NOMO-1 (cell line): ENCODE data around the gene FAXDC2.
"Not testable (repeated sequence)": the region's sequence is repeated elsewhere in the genome, so short reads cannot be mapped to it uniquely, and the experiment has no call there.

Experiments
- DNase-seq, 2 experiments: peaks; one replicate each; lab custom pipeline; 2025; ENCODE audit not compliant: unreplicated experiment in 2 of 2; lab: John Stamatoyannopoulos, UW

Gene FAXDC2

DNA sequence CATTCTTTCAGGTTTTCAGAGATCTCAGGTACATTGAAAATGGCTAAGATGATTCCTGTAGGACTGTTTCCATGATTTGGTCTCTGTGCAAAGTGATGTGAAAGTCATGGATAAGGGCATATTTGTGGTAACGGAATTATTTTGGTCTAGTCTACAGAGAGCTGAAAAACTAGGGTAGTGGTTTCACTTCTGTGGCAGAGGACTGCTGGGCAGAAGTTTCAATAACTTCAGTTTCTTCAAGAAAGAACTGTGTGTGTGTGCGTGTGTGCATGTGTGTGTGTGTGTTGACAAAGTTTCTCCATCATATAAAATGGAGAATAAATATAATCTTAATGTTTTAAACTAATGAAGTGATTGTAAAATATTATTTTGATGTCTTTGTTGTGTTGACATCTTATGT, 12.4 kb upstream of the FAXDC2 start:
- peak; percentile 31 to 32 for DNase-seq

DNA sequence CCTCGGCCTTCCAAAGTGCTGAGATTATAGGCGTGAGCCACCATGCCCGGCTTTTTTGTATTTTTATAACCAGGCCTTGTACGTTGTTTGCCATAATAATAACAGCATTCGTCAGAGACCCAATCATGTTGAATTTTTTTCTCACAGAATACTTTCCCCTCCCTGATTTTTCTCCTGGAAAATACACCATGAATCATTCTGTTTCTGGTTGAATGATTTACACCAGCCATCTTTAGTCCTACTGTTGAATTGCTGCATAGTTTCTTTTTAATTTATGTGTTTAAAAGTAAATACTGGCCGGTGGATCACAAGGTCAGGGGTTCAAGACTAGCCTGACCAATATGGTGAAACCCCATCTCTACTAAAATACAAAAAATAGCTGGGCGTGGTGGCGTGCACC, 11.5 kb upstream of the FAXDC2 start:
- DNase-seq, result no peak

DNA sequence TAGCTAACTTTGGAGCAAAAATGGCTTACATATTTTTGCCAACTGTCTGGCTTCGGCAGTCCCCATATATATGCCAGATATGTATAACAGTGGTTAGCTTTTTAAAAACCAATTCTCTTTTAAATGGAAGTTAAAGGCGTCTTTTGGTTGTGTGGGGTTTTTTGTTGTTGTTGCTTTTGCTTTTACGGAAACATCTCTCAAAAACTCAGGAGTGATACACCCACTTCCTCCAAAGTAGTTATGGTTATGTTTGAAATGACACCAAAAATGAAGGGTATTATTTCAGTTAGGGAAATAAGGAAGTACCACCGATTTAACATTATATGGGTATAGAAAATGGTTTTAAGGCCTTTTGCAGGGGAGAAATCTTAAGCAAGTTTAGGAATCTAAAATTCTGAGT, 10.4 kb upstream of the FAXDC2 start:
- DNase-seq, result peak; percentile 19 to 84

DNA sequence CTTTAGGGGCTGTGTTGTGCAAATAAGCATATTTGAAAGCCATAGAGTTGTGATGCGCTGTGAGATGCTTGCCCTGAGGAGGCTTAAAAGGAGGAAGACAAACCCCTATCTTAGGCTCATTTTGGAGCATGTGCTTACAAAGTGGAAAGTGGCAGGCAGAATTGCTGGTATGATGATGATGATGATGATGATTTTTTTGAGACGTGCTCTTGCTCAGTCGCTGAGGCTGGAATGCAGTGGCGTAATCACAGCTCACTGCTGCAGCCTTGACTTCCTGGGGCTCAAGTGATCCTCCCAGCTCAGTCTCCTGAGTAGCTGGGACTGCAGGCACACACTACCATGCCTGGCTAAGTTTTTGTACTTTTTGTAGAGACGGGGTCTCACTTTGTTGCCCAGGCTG, 9.7 kb upstream of the FAXDC2 start:
- DNase-seq, result peak; percentile 18 to 33

DNA sequence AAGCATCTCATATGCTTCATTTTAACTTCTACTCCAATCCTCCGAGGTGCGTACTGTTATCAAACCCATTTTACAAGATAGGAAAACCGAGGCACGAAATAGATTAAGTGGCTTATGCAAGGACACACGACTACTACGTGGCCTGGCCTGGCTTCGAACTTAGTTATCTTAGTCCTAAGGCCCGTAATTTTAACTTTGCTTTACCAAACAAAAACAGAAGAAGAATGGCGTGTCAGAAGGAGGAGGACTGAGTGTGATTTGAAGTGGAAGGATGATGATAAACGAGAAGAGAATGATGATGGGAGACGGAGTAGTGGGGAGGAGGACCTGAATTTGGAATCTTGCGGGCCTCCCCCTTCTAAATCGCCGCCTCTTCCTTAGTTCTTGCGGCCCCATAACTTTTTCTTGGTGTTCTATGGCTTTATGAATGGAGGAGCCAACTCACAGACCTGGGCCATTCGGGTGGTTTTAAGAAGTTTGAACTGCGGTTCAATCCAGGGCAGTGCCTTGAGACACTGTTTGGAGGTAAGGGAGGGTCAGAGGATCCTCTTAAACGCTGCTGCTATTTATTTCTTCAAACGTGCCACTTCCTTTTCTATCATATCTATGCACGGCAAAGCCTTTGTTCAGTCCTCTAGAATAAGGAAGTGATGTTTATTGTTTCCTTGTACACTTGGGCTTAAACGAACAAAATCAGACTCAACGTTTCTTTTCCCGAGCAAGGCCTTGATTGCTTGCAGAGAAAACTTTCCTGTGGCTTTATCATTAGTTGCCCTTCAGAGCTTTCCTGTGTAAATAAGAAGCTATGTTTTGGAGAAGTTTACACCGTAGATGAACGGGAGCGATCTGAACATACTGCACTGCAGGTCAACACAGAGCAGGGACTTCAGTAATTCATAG, 8.8 kb upstream of the FAXDC2 start:
- DNase-seq, result peak; percentile 78 to 92

DNA sequence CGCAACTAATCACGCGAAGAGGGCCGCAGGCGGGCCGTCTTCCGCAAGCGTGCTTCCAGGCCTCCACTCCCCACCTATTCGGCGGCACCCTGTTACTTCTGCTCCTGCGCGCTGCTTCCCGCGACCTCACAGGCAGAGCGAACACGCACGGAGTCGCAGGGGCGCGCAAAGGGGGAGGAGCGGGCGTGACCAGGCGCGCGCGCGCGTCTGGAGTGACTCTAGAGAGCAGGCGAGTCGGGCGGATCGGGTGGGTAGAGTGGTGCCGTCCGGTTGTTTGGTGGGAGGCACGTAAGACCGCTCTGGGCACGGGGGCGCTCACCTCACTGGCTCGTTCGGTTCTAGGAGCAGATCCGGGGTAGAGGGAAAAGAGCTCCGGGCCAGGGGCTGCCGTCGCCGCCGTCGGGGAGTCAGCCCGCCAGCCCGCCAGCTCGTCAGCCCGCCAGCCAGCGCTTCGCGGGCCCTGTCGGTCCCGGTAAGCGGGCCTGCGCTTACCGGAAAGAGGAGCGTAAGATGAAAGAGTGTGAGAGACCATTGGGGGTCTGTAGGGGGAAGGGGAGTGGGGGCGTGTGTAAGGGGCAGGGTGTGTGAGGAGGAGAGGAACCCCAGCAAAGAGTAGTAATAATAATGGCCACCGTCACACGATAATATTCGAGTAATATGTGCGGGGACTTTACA, 8.0 kb upstream of the FAXDC2 start, which contains the start of gene CNOT8:
TSS of gene CNOT8 (plus strand) at position 331 of the 675 bp plus-strand sequence. CDS start 4,652 bp downstream, outside the sequence.
- peak; percentile 95 to 97 for DNase-seq

DNA sequence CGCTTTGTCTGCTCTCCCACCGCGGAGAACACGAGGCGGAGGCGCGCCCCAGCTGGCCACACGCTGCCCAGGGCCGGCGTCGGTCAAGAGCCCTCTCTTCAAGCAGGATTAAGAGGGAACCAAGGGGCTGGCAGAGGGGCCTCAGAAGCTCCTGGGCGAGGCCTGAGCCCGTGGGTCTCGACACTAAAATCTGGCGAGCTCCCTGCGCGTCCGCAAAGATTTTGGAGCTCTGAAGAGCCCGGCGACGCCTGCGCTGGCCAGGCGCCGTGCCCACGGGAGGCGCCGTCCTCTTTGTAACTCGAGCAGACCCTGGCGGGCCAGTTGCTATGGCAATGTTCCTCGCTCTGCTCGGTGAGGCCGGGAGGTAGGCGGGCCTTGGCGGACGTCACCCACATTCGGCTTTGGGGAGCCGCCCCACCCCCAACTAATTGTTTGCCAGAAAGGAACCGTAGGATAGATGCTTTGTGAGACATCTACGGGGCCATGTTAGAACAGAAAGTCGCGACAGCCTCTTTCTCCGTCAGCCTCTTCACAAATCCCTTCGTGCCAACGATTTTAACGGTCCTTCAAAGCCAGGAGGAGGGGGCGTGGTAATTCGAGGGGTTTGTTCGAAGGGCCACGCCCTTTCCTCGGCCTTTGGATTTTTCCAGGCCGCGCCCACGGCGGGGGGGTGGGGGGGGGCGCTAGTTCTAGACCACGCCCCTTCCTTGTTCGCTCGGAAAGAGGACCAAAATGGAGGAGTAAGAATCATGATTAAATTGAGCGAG, 7.3 kb upstream of the FAXDC2 start:
- peak; percentile 95 for DNase-seq

DNA sequence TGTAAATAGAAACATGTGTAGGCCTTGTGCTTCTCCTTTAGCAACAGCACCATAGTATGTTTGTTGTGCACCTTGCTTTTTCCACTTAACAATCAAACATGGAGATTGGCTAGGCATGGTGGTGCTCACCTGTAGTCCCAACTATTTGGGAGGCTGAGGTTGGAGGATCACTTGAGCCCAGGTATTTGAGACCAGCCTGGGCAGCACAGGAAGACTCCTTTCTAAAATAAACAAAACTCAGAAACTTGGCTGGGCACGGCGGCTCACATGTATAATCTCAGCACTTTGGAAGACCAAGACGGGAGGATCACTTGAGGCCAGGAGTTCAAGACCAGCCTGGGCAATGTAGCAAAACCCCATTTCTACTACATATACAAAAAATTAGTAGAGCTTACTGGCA, 948 bp upstream of the FAXDC2 start:
- DNase-seq, result no peak

DNA sequence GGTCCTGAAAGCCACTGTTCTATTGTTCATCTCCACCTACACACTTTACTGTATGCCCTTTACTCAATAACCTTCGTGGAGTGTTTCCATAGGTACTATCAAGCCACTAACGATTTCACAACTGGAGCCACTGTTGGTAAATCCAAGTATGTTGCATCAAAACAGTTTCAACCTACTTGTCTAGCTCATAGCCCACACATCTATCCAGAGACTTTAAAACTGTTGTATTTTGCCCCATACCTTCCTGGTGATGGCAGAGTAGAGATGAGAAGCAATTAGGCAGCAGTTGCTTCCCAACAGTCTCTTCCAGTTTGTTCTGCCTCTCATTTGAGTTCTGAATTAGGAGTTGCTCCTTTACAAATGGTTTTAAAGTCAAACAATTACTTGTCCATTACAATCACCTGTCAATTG, 607 bp downstream of the FAXDC2 start:
- peak in 1 of 2 experiments; percentile 14 for DNase-seq

DNA sequence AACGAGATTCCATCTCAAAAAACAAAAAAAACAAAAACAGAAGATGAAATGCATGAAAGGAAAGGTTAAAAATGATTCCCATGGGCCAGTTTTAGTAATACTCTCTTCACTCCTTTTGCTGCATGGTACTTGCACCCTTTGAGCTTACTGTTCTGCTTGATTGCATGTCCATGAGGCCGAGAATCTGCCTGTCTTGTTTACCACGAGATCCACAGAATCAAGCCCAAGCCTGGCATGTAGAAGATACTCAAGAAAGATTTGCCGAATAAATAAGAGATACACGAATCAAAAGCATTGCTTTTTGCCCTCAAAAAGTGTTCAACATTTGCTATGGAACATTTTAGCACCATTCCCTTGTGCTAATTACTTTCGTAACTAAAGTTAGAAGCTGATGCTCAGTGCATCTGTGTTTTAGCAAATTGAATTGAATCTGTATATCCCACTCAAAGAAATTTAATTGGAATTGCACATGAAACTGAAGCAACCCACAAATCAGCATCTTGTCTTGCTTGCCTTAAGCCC, 1.1 kb downstream of the FAXDC2 start:
- no peak for DNase-seq

DNA sequence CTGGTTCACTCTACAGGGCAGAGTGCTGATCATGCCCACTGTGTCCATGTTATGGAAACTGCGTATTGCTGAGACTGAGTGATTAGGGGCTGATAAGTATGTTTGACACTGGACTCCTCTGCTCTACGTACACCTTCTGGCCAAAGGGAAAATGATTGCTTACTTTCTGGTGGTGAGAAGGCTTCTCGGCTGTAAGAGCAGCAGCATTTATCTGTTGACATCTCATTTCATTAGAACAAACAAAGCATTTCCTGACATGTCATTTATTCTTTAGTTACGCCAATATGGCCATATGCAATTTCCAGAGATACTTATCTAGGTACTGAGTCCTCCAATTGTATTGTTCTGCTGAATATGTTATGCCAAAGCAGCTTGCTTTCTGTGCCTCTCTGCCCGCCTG, 5.6 kb downstream of the FAXDC2 start:
- DNase-seq, result no peak

DNA sequence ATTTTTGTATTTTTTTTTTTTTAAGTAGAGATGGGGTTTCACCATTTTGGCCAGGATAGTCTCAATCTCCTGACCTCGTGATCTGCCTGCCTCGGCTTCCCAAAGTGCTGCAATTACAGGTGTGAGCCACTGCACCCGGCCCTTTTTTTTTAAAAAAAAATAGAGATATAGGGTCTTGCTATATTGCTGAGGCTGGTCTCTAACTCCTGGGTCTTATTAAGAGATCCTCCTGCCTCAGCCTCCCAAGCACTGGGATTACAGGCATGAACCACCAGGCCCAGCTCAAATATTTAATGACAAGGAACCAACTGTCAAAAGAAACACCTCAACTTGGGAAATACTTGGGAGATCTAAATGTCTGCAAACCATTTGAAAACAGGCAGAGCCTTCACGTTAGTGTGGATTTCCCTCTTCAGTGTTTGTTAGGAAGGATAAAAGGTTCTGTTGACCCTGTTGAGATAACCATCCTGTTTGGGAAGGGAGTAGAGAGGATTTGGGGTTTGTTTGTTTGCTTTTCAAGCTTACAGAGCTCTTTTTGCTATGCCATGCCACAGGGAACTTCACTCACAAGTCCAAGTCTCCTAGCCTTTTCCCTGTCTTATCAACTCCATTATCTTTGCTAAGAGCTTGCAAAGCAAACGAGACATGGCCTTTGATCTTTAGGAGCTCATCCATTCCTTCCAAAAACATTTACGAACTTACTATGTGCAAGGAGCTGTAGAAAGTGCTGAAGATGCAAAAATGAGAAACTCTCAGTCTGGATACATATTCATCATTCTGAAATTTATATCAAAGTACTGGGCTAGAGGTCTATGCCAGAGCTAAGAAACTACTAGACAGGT, 7.5 kb downstream of the FAXDC2 start:
- DNase-seq, result no peak

DNA sequence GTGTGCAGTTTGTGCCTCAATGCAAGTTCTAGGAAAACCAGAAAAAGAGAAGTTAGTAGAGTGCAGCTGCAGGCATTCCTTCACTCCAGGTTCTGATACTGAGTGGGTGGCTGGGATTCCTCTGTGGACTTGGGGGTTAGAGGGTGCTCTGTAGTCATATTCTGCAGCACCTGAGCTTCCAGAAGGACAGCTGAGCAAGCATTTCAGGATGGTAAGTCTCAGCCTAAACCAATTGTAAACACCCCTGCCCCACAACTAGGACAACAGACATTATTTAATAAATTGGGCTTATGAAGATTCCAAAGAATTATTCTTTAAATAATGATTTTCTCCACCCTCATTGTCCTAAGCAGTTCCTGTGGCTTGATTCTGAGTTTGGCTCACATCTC, 9.1 kb downstream of the FAXDC2 start:
- DNase-seq, result no peak

DNA sequence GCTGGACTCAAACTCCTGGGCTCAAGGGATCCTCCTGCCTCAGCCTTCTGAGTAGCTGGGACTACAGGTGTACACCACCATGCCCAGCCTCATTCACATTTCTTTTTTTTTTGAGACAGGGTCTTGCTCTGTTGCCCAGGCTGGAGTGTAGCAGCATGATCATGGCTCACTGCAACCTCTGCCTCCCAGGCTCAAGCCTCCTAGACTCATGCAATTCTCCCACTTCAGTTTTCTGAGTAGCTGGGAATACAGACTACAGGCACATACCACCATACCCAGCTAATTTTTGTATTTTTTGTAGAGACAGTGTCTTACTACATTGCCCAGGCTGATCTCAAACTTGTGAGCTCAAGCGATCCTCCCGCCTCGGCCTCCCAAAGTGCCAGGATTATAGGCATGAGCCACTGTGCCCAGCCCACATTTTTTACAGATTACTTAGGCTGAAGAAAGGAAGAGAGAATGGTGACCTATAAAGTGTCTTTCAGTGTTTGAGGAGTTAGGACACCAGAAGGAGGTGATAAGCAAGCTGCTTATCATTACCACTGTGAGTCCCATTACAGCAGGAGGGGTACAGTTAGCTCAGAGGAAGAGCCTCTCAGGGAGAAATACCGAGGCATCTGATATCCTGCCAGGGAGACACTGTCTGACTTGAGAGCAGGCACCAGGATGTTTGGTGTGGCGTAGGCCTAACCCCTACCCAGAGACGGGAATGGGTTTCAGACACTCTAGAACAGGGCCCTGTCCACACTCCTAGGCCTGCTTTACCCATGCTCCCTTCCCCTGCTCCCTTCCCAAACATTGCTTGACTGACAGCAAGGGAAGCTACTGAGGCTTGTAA, 9.7 kb downstream of the FAXDC2 start:
- DNase-seq, result no peak

DNA sequence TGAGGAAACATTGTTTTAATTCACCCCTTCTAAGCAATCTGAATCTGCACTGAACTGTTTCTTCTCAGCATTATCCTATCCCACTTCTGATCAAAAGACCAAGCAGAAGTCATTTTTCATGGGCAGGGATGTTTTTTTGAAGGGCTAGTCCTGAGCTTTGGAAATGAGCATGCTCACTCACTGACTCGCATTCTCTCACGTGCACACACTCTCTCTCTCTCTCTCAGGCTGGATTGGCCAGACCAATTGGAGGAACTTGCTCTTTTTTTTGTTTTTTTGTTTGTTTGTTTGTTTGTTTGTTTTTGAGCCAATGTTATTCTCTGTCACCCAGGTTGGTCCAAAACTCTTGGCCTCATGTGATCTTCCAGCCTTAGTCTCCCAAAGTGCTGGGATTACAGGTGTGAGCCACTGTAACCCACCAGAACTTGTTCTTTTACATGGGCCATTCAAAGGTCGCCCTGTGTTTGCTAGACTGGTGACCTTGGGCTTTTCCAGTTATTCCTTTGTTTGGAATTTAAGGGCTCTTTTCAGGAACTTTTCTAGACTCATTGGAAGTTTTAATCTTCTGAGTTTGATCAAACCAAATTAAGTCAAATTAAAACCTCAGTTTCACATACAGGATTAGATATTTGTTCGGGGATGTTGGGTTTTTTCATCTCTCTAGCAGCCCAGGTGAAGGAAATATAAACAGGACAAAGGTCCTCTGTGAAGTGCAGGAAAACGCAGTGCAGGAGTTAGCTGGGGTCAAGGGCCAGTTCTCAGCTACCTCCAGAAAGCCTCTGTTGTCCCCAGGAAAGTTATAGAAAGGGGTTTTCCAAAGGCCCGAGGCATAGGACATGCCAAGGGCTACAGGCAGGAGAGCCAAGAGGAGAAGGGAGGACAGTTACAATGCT, 13.1 kb downstream of the FAXDC2 start:
- DNase-seq, result no peak

DNA sequence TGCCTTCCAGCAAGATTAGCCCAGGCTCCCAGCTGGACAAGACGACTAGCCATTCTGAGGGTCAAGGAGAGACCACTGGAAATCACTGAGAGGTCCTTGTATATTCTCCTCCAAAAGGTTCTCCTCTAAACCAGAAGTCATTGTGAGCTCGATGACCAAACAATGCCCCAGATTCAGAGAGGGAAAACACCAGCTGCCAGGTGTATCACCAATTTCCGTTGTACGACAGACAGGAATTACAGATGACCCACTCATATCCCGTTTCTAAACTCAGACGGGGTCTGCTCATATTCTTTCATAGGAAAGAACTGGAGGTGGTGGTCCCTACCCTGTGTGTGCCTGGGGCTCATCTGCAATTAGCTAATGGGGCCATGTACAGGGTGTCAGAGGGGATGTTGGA, 14.2 kb downstream of the FAXDC2 start:
- DNase-seq, result no peak

DNA sequence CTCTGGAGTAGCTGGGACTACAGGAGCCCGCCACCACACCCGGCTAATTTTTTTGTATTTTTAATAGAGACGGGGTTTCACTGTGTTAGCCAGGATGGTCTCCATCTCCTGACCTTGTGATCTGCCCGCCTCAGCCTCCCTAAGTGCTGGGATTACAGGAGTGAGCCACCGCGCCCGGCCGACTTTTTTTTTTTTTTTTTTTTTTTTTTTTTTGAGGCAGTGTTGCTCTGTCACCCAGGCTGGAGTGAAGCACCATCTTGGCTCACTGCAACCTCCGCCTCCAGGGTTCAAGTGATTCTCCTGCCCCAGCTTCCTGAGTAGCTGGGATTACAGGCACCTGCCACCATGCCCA, 14.7 kb downstream of the FAXDC2 start:
- not testable (repeated sequence) for DNase-seq

DNA sequence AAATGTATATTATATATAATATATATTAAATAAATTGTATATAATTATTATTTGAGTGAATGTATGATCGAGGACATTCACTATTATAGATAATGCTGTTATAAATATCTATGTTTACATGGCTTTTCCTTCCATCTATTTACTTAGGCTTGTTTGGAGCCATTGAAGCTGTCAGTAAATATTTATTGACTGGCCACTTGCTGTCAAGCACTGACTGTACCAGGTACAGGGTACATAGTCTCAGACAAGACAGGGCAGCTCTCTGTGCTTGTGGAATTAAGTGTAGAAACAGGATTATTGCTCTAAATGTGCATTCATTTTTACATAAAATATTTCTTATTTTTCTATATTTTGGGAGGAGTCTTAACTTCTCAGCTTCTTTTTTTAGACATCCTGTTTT, 16.4 kb downstream of the FAXDC2 start:
- DNase-seq, result no peak
